Cardiac septum (tissue), 1 donor: ENCODE results near the gene TPM2. TPM values are rescaled to one million over a fixed set of nuclear protein-coding genes. Genes with fewer than 3 reads are reported as not detected.

Source experiments
- DNase-seq: peaks from one replicate; pipeline ENCODE4 v3.0.0-alpha.2; 2020; ENCODE audit warnings: low spot score
- intact Hi-C: fragments of 100-400 bp; cut with DNase I; formaldehyde crosslinking; loops from one replicate; pipeline ENCODE4 v1.14.0; 2022
- total RNA-seq: library from RNA; stranded (reverse); fragmentation: NEBNext Ultra II Directional; extraction: Animal tissue kit (Norgen Biotek cat#: 25700); gene quantifications from one replicate; pipeline ENCODE4 v1.2.1, GENCODE V29; 2021
- donor health status: DM: no; HTN: no; CAD: no.

Gene TPM2
- total RNA-seq, 1 donor from 2014 or later: 690 TPM

DNA sequence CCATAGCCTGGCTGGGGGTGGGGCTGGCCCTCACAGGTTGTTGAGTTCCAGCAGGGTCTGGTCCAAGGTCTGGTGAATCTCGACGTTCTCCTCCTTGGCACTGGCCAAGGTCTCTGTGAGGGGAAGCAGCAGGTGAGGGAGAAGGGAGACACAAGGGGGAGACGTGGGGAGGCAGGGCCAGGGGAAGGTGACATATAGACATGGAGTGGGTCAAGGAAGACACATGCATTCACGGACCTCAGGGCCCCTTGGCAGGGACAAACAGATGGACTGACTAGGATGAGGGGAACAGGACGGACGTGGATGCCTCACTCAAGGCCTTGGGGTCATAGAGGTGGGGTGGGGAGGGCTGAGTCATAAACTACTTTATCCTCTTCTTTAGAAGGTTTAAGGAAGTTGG lies 7.7 kb downstream of the TPM2 start:
- DNase-seq: no peak
- intact Hi-C loops: no loop called here

DNA sequence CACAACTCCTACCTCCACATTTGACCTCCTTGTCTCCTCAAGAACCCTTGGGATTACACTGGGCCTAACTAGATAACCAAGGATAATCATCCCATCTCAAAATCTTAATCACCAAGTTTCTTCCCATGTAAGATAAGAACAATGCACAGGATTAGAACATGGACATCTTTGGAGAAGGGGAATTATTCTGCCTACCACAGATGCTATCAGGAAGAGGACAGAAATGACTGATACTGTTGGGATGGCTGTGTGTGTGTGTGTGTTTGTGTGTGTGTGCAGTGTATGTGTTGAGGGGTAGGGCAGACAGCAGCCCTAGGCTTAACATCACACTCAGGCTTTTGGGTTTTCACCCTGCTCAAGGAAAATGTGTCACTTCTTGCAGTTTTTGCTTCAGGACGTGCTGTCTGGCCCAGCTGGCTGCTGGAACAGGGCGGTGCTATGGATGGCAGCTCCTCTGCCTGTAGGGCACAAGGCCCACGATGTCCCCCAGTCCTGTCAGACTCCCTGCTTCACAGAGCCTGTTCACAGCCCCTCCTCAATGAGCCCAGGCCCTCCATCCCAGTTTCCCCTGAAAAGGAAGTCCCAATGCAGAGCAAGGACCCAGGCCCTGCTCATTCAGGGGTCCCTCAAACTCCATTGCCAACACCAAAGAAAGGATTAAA lies 8.3 kb downstream of the TPM2 start:
- no peak for DNase-seq
- intact Hi-C loops: no loop called here

DNA sequence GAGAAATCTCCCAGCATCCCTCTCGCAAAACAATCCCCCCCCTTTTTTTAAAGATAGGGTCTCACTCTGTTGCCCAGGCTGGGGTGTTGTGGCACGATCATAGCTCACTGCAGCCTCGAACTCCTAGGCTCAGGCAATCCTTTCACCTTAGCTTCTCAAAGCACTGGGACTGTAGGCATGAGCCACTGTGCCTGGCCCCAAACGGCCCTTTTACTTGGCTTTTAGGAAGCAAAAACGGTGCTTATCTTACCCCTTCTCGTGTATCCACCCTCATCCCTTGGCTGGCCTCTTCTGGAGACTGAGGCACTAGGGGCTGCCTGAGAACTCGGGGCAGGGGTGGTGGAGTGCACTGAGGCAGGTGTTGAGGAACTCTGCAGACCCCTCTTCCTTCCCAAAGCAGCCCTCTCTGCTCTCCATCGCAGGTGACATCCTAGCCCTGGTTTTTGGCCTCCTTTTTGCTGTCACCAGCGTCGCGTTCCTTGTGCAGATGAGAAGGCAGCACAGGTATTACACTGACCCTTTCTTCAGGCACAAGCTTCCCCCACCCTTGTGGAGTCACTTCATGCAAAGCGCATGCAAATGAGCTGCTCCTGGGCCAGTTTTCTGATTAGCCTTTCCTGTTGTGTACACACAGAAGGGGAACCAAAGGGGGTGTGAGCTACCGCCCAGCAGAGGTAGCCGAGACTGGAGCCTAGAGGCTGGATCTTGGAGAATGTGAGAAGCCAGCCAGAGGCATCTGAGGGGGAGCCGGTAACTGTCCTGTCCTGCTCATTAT lies 9.2 kb downstream of the TPM2 start:
- intact Hi-C loops: no loop called here

DNA sequence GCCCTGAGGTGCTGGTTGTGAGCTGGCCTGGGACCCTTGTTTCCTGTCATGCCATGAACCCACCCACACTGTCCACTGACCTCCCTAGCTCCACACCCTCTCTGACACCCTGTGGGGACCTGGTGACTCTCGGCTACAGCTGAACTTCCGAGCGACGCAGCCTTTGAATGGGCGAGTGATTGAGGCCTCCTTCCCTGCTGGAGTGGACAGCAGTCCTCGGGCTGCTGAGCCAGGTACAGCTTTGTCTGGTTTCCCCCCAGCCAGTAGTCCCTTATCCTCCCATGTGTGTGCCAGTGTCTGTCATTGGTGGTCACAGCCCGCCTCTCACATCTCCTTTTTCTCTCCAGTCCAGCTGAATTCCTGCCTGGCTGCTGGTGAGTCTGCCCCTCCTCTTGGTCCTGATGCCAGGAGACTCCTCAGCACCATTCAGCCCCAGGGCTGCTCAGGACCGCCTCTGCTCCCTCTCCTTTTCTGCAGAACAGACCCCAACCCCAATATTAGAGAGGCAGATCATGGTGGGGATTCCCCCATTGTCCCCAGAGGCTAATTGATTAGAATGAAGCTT lies 9.9 kb downstream of the TPM2 start:
- no peak for DNase-seq
- intact Hi-C loops: no loop called here

More for the DNA sequence above, 9.2 kb downstream of the TPM2 start:
- no peak for DNase-seq

DNA sequence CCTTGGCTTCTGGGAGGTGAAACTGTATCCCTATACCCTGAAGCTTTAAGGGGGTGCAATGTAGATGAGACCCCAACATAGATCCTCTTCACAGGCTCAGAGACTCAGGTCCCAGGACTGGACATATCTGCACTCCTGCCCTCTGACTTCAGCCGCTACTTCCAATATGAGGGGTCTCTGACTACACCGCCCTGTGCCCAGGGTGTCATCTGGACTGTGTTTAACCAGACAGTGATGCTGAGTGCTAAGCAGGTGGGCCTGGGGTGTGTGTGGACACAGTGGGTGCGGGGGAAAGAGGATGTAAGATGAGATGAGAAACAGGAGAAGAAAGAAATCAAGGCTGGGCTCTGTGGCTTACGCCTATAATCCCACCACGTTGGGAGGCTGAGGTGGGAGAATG lies 10.6 kb downstream of the TPM2 start:
- intact Hi-C loops: no loop called here
- DNase-seq: no peak

DNA sequence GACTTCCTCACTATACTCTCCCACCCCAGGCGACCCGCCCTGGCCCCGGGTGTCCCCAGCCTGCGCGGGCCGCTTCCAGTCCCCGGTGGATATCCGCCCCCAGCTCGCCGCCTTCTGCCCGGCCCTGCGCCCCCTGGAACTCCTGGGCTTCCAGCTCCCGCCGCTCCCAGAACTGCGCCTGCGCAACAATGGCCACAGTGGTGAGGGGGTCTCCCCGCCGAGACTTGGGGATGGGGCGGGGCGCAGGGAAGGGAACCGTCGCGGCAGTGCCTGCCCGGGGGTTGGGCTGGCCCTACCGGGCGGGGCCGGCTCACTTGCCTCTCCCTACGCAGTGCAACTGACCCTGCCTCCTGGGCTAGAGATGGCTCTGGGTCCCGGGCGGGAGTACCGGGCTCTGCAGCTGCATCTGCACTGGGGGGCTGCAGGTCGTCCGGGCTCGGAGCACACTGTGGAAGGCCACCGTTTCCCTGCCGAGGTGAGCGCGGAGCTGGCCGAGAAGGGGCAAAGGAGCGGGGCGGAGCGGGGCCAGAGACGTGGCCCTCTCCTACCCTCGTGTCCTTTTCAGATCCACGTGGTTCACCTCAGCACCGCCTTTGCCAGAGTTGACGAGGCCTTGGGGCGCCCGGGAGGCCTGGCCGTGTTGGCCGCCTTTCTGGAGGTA lies 13.9 kb downstream of the TPM2 start:
- no peak for DNase-seq
- intact Hi-C loops: no loop called here

DNA sequence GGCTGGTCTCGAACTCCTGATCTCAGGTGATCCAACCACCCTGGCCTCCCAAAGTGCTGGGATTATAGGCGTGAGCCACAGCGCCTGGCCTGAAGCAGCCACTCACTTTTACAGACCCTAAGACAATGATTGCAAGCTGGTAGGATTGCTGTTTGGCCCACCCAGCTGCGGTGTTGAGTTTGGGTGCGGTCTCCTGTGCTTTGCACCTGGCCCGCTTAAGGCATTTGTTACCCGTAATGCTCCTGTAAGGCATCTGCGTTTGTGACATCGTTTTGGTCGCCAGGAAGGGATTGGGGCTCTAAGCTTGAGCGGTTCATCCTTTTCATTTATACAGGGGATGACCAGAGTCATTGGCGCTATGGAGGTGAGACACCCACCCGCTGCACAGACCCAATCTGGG lies 14.5 kb downstream of the TPM2 start:
- DNase-seq: no peak
- intact Hi-C loops: no loop called here

DNA sequence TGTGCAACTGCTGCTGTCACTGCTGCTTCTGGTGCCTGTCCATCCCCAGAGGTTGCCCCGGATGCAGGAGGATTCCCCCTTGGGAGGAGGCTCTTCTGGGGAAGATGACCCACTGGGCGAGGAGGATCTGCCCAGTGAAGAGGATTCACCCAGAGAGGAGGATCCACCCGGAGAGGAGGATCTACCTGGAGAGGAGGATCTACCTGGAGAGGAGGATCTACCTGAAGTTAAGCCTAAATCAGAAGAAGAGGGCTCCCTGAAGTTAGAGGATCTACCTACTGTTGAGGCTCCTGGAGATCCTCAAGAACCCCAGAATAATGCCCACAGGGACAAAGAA lies 15.7 kb downstream of the TPM2 start:
- intact Hi-C loops: no loop called here
- no peak for DNase-seq

DNA sequence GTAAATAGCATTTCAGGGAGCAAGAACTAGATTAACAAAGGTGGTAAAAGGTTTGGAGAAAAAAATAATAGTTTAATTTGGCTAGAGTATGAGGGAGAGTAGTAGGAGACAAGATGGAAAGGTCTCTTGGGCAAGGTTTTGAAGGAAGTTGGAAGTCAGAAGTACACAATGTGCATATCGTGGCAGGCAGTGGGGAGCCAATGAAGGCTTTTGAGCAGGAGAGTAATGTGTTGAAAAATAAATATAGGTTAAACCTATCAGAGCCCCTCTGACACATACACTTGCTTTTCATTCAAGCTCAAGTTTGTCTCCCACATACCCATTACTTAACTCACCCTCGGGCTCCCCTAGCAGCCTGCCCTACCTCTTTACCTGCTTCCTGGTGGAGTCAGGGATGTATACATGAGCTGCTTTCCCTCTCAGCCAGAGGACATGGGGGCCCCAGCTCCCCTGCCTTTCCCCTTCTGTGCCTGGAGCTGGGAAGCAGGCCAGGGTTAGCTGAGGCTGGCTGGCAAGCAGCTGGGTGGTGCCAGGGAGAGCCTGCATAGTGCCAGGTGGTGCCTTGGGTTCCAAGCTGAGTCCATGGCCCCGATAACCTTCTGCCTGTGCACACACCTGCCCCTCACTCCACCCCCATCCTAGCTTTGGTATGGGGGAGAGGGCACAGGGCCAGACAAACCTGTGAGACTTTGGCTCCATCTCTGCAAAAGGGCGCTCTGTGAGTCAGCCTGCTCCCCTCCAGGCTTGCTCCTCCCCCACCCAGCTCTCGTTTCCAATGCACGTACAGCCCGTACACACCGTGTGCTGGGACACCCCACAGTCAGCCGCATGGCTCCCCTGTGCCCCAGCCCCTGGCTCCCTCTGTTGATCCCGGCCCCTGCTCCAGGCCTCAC lies 16.3 kb downstream of the TPM2 start, which contains the start of gene CA9:
TSS of gene CA9 (plus strand) at position 797 of the 893 bp plus-strand sequence. CDS start at position 829, 32 bp downstream.
- intact Hi-C loops: no loop called here
- no peak for DNase-seq

DNA sequence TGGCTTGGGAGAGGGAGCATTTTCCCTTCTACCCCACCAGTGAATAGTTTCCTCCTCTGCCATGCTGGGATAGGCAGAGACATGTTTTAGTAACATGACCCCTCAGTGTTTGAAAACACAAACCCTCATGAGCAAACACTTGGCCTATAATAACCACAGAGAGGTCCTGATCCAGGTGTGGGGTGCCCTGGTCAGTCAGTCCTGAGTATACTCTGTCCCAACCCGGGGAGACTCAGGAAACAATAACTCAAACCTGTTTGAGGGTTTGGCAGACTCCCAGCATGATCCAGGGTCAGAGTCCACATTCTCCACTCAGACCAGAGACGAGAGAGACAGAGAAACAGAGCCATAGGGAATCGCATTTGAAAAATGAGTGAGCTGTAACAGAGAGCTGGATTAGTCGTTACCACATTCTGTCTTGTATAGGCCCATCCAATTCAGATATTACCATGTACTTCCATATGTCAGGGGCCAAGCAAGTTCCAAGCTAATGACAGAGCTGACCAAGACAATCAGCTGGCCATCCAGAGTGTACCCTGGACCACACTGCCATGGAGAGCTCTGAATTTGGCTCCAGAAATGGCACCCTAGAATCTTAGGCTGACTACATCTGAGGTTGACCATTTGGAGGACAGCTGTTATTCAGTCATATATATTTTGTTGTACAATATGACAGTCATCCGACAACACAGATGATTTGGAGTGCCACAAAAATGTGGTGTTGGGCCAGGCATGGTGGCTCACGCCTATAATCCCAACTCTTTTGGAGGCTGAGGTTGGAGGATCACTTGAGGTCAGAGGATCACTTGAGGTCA lies 20.2 kb downstream of the TPM2 start:
- DNase-seq: no peak
- intact Hi-C loops: loop anchor here (10.0 kb wide), 1 partner anchor 215 kb away; no protein-coding TSS in a partner anchor

DNA sequence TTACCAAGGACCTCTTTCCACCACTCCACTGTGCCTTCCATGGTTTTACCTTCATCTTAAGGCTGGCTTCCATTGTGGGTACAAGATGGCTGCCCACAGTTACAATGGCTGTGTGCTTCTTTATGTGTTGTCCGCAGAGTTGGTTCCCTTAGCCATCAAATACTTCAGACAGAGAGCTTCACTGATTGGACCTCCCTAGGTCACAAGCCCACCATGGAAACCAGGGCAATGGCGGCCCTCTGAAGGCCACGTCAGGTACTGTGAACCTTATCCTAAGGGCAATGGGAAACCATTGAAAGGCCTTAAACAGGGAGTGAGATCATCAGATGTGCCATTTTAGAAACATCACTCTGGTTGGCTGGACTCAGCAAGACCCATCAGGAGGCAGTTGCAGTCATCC lies 21.8 kb downstream of the TPM2 start:
- intact Hi-C loops: loop anchor here (10.0 kb wide), 1 partner anchor 217 kb away; no protein-coding TSS in a partner anchor

DNA sequence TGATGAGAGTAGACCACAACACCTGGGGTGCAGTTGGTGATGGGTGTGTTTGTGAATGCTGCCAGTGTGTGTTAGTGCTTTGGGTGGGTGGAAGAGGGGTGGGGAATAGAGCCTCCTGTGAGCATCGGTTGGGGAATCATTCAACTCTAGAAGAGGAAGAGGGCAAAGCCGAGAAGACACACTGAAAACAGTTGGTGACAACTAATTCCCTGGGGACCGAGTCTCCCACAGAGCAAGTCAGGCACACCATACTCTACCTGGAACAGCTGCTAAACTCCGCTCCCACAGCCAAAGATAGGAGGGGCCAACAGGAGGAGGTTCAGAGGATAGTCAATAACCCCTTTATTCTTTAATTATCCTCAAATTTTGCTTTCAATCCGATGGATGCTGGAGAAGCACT lies 23.2 kb downstream of the TPM2 start:
- no peak for DNase-seq
- intact Hi-C loops: loop anchor here (10.0 kb wide), 1 partner anchor 218 kb away; no protein-coding TSS in a partner anchor

More for the DNA sequence above, 21.8 kb downstream of the TPM2 start:
- DNase-seq: no peak

DNA sequence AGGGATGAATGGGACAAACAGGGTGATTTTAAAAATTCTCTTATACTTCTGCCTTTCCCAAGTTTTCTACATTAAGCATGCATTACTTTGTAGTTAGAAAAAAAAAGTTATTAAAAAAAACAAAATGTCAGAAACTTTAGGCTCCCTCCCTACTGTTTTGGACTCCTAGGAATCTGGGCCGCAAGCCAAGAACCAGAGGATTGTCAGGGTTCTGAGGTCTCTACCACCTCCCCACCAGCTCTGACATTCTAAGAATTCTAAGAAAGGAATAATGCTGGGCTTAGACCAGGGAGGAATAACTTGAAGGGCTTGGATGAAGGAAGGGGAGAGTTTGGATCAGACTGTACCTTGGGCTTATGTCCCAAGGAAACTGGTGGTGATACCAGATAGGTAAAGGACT lies 23.7 kb downstream of the TPM2 start:
- intact Hi-C loops: loop anchor here (10.0 kb wide), 1 partner anchor 219 kb away; no protein-coding TSS in a partner anchor
- DNase-seq: no peak

DNA sequence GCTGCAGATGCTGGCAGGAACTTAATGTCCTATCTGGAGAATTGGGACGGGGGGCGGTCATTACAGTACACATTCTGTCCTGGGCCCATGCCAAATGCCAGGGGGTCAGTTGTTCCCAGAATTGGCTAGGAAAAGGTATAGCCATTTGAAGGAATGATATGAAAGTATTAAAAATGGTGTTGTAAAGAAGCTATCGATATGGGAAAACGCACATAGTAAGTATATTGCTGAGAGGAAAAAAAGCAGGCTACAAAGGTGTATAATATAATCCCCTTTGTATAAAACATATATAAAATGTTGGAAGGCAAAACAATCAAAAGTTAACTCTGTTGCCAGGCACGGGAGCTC lies 24.3 kb downstream of the TPM2 start:
- intact Hi-C loops: loop anchor here (10.0 kb wide), 1 partner anchor 219 kb away; no protein-coding TSS in a partner anchor
- DNase-seq: no peak

DNA sequence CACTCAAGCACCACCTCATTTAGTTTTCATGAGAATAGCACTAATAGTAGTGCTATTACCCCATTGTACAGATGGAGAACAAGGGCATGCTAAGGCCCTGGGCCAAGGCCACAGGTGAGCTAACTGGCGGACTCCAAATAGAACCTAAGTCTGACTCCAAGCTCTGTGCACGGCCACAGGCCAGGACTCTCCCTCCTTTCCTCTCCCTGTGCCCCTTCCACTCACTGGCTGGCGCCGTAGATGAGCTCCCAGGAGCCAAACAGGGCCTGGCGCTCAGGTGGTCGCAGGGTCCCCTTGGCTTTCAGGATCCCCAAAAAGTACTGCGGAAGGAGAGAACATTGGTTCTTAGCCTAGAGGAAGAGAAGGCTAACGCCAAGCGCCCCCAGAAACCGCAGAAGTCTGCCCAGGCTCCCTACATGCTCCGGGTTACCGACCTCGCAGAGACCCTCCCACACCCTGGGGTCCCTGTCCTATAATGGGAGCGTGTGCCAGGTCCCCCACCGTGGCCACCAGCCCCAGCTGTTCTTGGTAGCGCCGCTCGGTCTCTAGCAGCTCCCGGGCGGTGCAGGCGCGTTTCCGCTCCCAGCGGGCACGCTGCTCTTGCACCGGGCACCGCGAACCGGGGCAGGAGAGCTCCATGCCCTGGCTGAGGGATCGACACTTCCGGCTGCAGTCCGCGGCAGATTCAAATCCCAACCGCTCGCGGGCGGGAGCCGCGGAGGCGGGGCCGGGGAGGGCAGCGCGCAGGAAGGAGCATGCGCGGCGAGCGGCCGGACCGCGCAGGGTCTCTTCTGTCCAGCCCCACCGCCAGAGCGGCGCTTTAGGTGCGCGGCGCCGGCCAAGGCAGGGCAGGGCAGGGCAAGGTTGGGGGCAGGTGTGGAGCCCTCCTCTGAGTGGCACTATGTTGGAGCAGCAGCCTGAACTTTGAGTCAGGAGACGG lies 24.9 kb downstream of the TPM2 start, which contains the start of gene ARHGEF39:
TSS of gene ARHGEF39 (minus strand) at position 665 of the 940 bp plus-strand sequence. CDS start at position 639, 26 bp downstream.
- DNase-seq: peak; percentile 90

DNA sequence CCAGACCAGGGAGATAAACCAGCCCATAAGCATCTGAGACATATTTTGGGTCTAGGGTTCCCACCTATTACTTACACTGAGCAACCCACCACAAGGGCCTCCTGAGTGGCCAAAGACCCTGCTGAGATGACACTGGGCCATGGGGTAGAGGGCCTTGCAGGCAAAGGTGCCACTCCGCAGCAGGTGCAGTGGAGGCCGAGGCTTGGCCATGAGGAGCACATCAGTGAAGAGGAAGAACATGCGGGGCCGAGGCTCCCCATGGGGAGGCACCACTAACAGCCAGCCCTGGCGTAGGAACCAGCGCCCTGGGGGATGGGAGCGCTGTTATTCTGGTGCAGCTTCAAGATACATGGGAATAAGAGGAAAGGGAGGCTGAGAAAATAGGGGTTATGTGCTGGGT lies 27.3 kb downstream of the TPM2 start:
- intact Hi-C loops: loop anchor here (10.0 kb wide), 1 partner anchor 222 kb away; no protein-coding TSS in a partner anchor
- DNase-seq: no peak

More for the DNA sequence above, 24.9 kb downstream of the TPM2 start, which contains the start of gene ARHGEF39:
- intact Hi-C loops: loop anchor here (10.0 kb wide), 1 partner anchor 220 kb away; no protein-coding TSS in a partner anchor
